Tibial nerve (tissue), 4 donors: ENCODE results near the gene USP32.
"Not testable (repeated sequence)": the region's sequence is repeated elsewhere in the genome, so short reads cannot be mapped to it uniquely, and the experiment has no call there.

Experiments
- EP300 ChIP-seq, 2 donors: sonication (generic); formaldehyde crosslinking; IDR thresholded peaks; one replicate each; pipeline ENCODE4 v1.6.1; 2017; ENCODE audit warnings: antibody characterized with exemption in 2 of 2, mild to moderate bottlenecking in 1 of 2
- TF ChIP-seq, protein P1 (sequence below), 5 experiments: fragments of 200-600 bp in 3 of 5; fragments of 450-650 bp in 2 of 5; sonication (generic) in 3 of 5; IDR thresholded peaks; one replicate each; pipeline ENCODE4 v1.5.1; 2016 to 2019; ENCODE audit warnings: antibody characterized with exemption in 5 of 5, mild to moderate bottlenecking in 3 of 5, moderate library complexity in 2 of 5

DNA sequence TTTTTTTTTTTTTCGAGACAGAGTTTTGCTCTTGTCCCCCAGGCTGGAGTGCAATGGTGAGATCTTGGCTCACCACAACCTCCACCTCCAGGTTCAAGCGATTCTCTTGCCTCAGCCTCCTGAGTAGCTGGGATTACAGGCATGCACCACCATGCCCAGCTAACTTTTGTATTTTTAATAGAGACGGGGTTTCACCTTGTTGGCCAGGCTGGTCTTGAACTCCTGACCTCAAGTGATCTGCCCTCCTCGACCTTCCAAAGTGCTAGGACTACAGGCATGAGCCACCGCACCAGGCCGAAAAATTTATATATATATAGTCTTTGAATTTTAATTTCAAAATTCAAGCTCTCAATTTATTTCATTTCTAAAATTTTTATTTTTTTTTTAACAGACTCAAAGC is 36.6 kb upstream of the USP32 start:
- TF ChIP-seq EP300 (IDR thresholded peaks at IDR 0.05) = not testable (repeated sequence)
- TF ChIP-seq, protein P1, sequence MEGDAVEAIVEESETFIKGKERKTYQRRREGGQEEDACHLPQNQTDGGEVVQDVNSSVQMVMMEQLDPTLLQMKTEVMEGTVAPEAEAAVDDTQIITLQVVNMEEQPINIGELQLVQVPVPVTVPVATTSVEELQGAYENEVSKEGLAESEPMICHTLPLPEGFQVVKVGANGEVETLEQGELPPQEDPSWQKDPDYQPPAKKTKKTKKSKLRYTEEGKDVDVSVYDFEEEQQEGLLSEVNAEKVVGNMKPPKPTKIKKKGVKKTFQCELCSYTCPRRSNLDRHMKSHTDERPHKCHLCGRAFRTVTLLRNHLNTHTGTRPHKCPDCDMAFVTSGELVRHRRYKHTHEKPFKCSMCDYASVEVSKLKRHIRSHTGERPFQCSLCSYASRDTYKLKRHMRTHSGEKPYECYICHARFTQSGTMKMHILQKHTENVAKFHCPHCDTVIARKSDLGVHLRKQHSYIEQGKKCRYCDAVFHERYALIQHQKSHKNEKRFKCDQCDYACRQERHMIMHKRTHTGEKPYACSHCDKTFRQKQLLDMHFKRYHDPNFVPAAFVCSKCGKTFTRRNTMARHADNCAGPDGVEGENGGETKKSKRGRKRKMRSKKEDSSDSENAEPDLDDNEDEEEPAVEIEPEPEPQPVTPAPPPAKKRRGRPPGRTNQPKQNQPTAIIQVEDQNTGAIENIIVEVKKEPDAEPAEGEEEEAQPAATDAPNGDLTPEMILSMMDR (IDR thresholded peaks at IDR 0.05) = not testable (repeated sequence)
